Astrocyte (in vitro differentiated cells and primary cell): Measurements from ENCODE around the gene DNAJB2.
"Not testable (repeated sequence)": the region's sequence is repeated elsewhere in the genome, so short reads cannot be mapped to it uniquely, and the experiment has no call there.

Experiments used
- EZH2 ChIP-seq: IDR thresholded peaks from 2 replicates; pipeline ENCODE4 v1.6.1; 2012; ENCODE audit warnings: mild to moderate bottlenecking, low read length, inconsistent platforms; ENCODE audit not compliant: insufficient read depth
- TF ChIP-seq, protein P1 (sequence below): IDR thresholded peaks from 2 replicates; pipeline ENCODE4 v1.5.1; 2011; ENCODE audit warnings: low read depth, mild to moderate bottlenecking, inconsistent platforms, low read length, moderate library complexity; ENCODE audit not compliant: insufficient read depth

- TF ChIP-seq, protein P1, sequence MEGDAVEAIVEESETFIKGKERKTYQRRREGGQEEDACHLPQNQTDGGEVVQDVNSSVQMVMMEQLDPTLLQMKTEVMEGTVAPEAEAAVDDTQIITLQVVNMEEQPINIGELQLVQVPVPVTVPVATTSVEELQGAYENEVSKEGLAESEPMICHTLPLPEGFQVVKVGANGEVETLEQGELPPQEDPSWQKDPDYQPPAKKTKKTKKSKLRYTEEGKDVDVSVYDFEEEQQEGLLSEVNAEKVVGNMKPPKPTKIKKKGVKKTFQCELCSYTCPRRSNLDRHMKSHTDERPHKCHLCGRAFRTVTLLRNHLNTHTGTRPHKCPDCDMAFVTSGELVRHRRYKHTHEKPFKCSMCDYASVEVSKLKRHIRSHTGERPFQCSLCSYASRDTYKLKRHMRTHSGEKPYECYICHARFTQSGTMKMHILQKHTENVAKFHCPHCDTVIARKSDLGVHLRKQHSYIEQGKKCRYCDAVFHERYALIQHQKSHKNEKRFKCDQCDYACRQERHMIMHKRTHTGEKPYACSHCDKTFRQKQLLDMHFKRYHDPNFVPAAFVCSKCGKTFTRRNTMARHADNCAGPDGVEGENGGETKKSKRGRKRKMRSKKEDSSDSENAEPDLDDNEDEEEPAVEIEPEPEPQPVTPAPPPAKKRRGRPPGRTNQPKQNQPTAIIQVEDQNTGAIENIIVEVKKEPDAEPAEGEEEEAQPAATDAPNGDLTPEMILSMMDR: not testable (repeated sequence)
- not testable (repeated sequence) for TF ChIP-seq EZH2
Measured at GRCh38 chr2:219287116-219287440, 7.9 kb downstream of the DNAJB2 start.
